ENCODE results near the gene COPG1. TPM values are rescaled to one million over a fixed set of nuclear protein-coding genes. Genes with fewer than 3 reads are reported as not detected.
"Not testable (repeated sequence)": the region's sequence is repeated elsewhere in the genome, so short reads cannot be mapped to it uniquely, and the experiment has no call there.

Gene COPG1
- total RNA-seq, 4 donors from 2014 or later = 35.6 to 409 (median 118) TPM

GRCh38 chr3:129260606-129261005, 11.2 kb downstream of the COPG1 start:
- intact Hi-C loops (cut with DNase I; ENCODE audit: low total_unique reads) = no loop called here

DNA sequence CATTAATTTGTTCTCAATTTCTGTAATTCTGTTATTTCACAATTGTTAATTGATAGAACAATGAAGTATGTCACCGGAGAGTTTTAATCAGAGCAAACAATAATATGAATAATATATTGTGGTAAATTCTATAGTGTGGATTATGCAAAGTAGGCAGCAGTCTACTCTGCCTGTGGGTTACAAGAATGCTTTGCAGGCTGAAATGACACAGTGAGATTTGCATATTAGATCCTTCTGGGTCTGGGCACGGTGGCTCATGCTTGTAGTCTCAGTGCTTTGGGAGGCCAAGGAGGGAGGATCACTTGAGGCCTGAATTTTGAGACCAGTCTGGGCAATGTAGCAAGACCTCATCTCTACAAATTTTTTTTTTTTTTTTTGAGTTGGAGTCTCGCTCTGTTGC, 12.5 kb downstream of the COPG1 start:
- intact Hi-C loops (cut with DNase I; ENCODE audit: low total_unique reads) = no loop called here

More at GRCh38 chr3:129260606-129261005, 11.2 kb downstream of the COPG1 start:
- no peaks in the 10 kb centered on the region for H3K9me3 ChIP-seq
- DNase-seq = no peak
- no peaks in the 10 kb centered on the region for H3K27me3 ChIP-seq
- no peak overlapping the region for H3K4me3 ChIP-seq
- TF ChIP-seq, protein P1, sequence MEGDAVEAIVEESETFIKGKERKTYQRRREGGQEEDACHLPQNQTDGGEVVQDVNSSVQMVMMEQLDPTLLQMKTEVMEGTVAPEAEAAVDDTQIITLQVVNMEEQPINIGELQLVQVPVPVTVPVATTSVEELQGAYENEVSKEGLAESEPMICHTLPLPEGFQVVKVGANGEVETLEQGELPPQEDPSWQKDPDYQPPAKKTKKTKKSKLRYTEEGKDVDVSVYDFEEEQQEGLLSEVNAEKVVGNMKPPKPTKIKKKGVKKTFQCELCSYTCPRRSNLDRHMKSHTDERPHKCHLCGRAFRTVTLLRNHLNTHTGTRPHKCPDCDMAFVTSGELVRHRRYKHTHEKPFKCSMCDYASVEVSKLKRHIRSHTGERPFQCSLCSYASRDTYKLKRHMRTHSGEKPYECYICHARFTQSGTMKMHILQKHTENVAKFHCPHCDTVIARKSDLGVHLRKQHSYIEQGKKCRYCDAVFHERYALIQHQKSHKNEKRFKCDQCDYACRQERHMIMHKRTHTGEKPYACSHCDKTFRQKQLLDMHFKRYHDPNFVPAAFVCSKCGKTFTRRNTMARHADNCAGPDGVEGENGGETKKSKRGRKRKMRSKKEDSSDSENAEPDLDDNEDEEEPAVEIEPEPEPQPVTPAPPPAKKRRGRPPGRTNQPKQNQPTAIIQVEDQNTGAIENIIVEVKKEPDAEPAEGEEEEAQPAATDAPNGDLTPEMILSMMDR (IDR thresholded peaks at IDR 0.05) = no peak
- TF ChIP-seq POLR2A (IDR thresholded peaks at IDR 0.05) = no peak
- H3K4me1 ChIP-seq = no peaks in the 10 kb centered on the region
- no peak overlapping the region for H3K27ac ChIP-seq
- no peaks in the 10 kb centered on the region for H3K36me3 ChIP-seq

DNA sequence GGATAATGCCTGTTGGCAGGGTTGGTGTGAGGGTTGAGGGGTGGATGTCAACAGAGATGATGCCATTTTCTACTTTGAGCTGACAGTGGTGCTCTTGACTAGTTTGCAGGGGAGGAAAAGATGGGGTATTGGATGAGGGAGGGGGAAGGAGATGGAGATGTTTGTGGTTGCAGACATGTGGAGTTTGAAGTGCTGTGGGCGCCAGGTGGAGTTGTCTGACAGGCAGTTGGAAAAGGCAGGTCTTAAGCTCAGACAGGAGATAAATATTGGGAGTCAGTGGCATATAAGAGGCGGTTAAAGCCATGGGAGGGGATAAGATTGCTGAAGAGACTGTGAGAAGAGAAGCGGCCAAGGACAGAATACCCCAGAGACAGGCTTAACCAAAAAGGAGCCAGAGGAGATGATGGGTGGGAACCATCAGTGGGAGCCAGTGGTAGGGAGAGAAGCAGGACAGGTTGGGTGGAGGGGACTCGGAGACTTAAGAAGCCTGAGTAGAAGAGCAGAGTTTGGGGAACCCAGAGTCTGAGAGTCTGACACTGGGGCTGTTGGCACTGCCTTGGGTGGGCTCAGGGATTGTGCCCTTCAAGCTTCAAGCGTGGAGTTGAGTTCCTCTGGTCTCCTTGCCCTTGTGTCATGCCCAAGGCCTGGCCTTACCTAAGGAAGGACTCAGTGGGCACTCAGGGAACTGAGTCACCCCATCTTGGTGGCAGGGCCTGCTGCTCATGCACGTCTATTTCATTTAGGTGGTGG, 13.9 kb downstream of the COPG1 start:
- DNase-seq = no peak
- Histone ChIP-seq H3K27ac (no peak overlapping the region), H3K4me3 (no peak overlapping the region), H3K9me3 (no peaks in the 10 kb centered on the region), H3K4me1 (no peaks in the 10 kb centered on the region), H3K27me3 (no peaks in the 10 kb centered on the region), H3K36me3 (no peaks in the 10 kb centered on the region)
- intact Hi-C loops (cut with DNase I; ENCODE audit: low total_unique reads) = no loop called here
- no peak for TF ChIP-seq POLR2A (IDR thresholded peaks at IDR 0.05)
- TF ChIP-seq, protein P1 (IDR thresholded peaks at IDR 0.05) = no peak

More for the DNA sequence above, 12.5 kb downstream of the COPG1 start:
- Histone ChIP-seq H3K27me3 (no peaks in the 10 kb centered on the region), H3K4me3 (no peak overlapping the region), H3K27ac (no peak overlapping the region), H3K4me1 (no peaks in the 10 kb centered on the region), H3K9me3 (no peaks in the 10 kb centered on the region), H3K36me3 (no peaks in the 10 kb centered on the region)
- no peak for TF ChIP-seq POLR2A (IDR thresholded peaks at IDR 0.05)
- TF ChIP-seq, protein P1 (IDR thresholded peaks at IDR 0.05) = no peak
- DNase-seq = no peak

DNA sequence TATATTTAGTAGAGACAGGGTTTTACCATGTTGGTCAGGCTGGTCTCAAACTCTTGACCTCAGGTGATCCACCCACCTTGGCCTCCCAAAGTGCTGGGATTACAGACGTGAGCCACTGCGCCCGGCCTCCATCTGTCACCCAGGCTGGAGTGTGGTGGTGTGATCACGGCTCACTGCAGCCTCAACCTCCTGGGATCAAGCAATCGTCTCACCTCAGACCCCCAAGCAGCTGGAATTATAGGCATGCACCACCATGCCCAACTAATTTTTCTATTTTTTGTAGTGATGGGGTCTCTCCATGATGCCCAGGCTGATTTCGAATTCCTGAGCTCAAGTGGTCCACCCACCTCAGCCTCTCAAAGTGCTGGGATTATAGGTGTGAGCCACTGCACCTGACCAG, 15.6 kb downstream of the COPG1 start:
- H3K27ac ChIP-seq; intact Hi-C loops (cut with DNase I; ENCODE audit: low total_unique reads); DNase-seq; H3K4me3 ChIP-seq; H3K9me3 ChIP-seq; H3K27me3 ChIP-seq; H3K4me1 ChIP-seq; H3K36me3 ChIP-seq: not testable (repeated sequence)

DNA sequence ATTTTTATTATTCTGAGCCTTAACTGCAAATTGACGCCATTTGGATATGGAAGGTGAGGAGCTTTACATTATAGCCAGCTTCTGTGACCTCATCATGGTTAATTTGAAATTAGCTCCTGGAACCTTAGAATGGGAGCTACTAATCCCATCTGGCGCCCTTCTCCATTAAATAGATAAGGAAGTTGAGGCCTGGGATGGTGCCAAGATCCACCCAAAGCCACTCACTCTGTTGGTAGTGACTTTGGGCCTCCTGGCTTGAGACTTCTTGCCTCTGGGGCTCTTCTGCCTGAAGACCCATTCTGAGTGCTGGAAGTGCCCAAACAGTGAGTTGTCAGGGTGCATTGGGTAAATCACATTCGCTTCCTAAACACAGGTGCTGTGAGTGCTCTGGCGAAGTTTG, 17.2 kb downstream of the COPG1 start:
- TF ChIP-seq, protein P1 (IDR thresholded peaks at IDR 0.05) = no peak
- TF ChIP-seq POLR2A (IDR thresholded peaks at IDR 0.05) = no peak
- H3K36me3 ChIP-seq = no peaks in the 10 kb centered on the region
- no peaks in the 10 kb centered on the region for H3K4me1 ChIP-seq
- H3K9me3 ChIP-seq = no peaks in the 10 kb centered on the region
- no peaks in the 10 kb centered on the region for H3K27me3 ChIP-seq
- no peak for DNase-seq
- intact Hi-C loops (cut with DNase I; ENCODE audit: low total_unique reads) = no loop called here
- no peak overlapping the region for H3K4me3 ChIP-seq
- H3K27ac ChIP-seq = no peak overlapping the region

All from uterus (tissue), 4 donors.